ENCODE data around the gene ECE1. TPM values are rescaled to one million over a fixed set of nuclear protein-coding genes. Genes with fewer than 3 reads are reported as not detected.
A peak's percentile ranks its signal among the peaks of the same experiment; 100 is the strongest.

ECE1 gene
- total and polyA plus RNA-seq, 10 of the 15 experiments (the other 5 are each of a cell fraction or from before 2014, with no cell fraction given): 0.97 to 81.0 (median 37.0) TPM

DNA sequence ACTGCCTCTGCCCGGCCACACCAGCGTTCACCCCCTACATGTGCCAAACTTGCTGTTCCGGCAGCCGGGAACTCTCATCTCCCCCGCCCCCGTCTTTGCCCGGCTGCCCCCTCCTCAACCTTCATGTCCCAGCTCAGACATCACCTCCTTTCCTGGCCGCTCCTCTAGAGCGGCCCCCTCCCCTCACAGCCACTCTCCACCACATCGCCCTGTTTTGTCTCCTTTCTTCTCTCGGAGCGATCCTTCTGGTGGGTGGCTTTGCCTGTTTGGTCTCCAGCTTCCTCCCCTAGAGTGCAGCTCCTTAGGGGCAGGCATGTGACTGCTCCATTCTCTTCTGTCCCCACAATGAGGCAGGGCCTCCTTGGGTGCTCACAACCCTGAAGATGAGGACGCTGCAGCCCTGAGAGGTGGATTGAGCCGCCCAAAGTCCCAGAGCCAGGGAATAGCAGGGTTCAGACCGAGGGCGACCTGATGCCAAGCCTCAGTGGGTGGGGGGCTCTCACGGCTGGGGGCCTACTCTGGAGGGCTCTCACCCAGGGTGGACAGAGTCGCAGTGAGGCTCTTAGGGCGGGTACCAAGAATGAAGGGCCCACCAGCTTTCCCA, 44.9 kb upstream of the ECE1 start:
- ATAC-seq: peak; percentile 2
- H3K79me2 ChIP-seq (ENCODE audit: control insufficient read depth, insufficient read depth, low read length): peaks cover 14% of the 10 kb centered on the region
- WGBS (ENCODE audit: insufficient coverage, insufficient replicate concordance, low lambda C conversion rate, missing lambda C conversion rate): 19% methylated on average over 19 of the region's 19 CpGs

More for the DNA sequence above, 44.9 kb upstream of the ECE1 start:
- Histone ChIP-seq H3K27ac (ENCODE audit: control insufficient read depth, insufficient read depth) (peak overlapping the region; percentile 87), H4K20me1 (ENCODE audit: control insufficient read depth, insufficient read depth) (no peaks in the 10 kb centered on the region; the same call in 1 of the 2 replicates), H3K9ac (ENCODE audit: control insufficient read depth, insufficient read depth, low read length) (peak overlapping the region; percentile 56), H2AFZ (ENCODE audit: control insufficient read depth, low read depth, low read length) (peak overlapping the region; percentile 82), H3K9me3 (replicated peaks; ENCODE audit: control insufficient read depth, insufficient read depth, low read length) (no peaks in the 10 kb centered on the region), H3K4me3 (peak overlapping the region; percentile 55; the same call in 1 of the 2 replicates), H3K4me1 (ENCODE audit: control insufficient read depth, insufficient read depth, low read length) (peaks cover 44% of the 10 kb centered on the region), H3K4me2 (ENCODE audit: control insufficient read depth, insufficient read depth) (peak overlapping the region; percentile 92), H3K27me3 (replicated peaks in 1 of 2; ENCODE audit: control insufficient read depth in 2 of 2, insufficient read depth in 2 of 2, low read length in 1 of 2) (no peaks in the 10 kb centered on the region), H3K36me3 (ENCODE audit: control insufficient read depth in 2 of 2, insufficient read depth in 2 of 2, low read length in 1 of 2) (no peaks in the 10 kb centered on the region)
- in situ Hi-C loops (cut with MboI) (no loop called here), intact Hi-C loops (cut with micrococcal nuclease; ENCODE audit: unreplicated experiment) (no loop called here)
- ChIA-PET RAD21 (ENCODE audit: unreplicated experiment) (interaction anchor here (0.8 to 4.8 kb wide), 6 partner anchors 10 to 80 kb away, joined by 5 to 81 read pairs (median 18); partner anchors contain the start of gene ECE1), CTCF (interaction anchor here (1.1 to 7.5 kb wide), 7 partner anchors 9 to 200 kb away, joined by 3 to 104 read pairs (median 29); partner anchors contain the start of gene ECE1), SMC1A (ENCODE audit: uncharacterized antibody, unreplicated experiment) (interaction anchor here (0.9 to 10.1 kb wide), 9 partner anchors 10 to 80 kb away, joined by 3 to 123 read pairs (median 9); partner anchors contain the start of gene ECE1), POLR2A (interaction anchor here (1.2 to 8.9 kb wide), 4 partner anchors 9 to 42 kb away, joined by 3 to 88 read pairs (median 46); partner anchors contain the start of gene ECE1)
- no peak for DNase-seq (ENCODE audit: low read depth, low spot score)
- no TSS peak for BruUV-seq (replicated peaks)
- FAIRE-seq: no peak
- TF ChIP-seq CEBPB (IDR thresholded peaks at IDR 0.05; ENCODE audit: borderline replicate concordance in 1 of 2, low read depth in 2 of 2, low read length in 2 of 2) (no peak), RELB (IDR thresholded peaks at IDR 0.05; ENCODE audit: low read depth) (no peak), SPI1 (IDR thresholded peaks at IDR 0.05; ENCODE audit: borderline replicate concordance, insufficient read depth, low read depth, low read length) (no peak), EGR1 (IDR thresholded peaks at IDR 0.05; ENCODE audit: borderline replicate concordance in 1 of 2, low read depth in 2 of 2, low read length in 2 of 2) (0 out of 3 replicates have a peak, but pooled peaks of 1 of the 2 experiments have one; percentile 6), RUNX3 (IDR thresholded peaks at IDR 0.05; ENCODE audit: low read length) (0 out of 2 replicates have a peak, but pooled peaks have one; percentile 2), ZBED1 (IDR thresholded peaks at IDR 0.05; ENCODE audit: borderline replicate concordance) (0 out of 2 replicates have a peak, but pooled peaks have one; percentile 8)

All from GM12878 (cell line).